Panc1 (cell line): ENCODE results near the gene RXFP2. TPM values are rescaled to one million over a fixed set of nuclear protein-coding genes. Genes with fewer than 3 reads are reported as not detected.

ENCODE experiments used
- ATAC-seq: fragments of 200-7000 bp; cut with Tn5 transposase; 2 replicates; pipeline ENCODE4 v1.9.1; 2020; ENCODE audit warnings: mild to moderate bottlenecking, moderate library complexity
- BruUV-seq: library from RNA; stranded (reverse); fragments of 400-500 nt; replicated peaks from 2 replicates; lab custom pipeline; 2021; lab: Mats Ljungman, UMichigan
- CTCF ChIA-PET: fragments of 300-600 bp; sonication (Branson Sonifier 250); formaldehyde crosslinking; loops from one replicate; lab custom pipeline; 2022; ENCODE audit warnings: antibody characterized with exemption; lab: Charles Lee
- POLR2A ChIA-PET: fragments of 300-600 bp; sonication (Branson Sonifier 250); formaldehyde crosslinking; loops from one replicate; lab custom pipeline; 2022; ENCODE audit warnings: antibody characterized with exemption; lab: Charles Lee
- DNase-seq: peaks from one replicate; pipeline ENCODE4 v3.0.0-alpha.2; 2010; ENCODE audit warnings: low read depth, low spot score
- H3K27ac ChIP-seq: 2 replicates; pipeline ENCODE4 v1.5.1; 2011; ENCODE audit warnings: mild to moderate bottlenecking, low read length, inconsistent platforms
- H3K27me3 ChIP-seq: fragments of 200-500 bp; sonication (Bioruptor generic); 2 replicates; pipeline ENCODE4 v1.6.0; 2014; ENCODE audit warnings: low read length, inconsistent platforms; ENCODE audit not compliant: control insufficient read depth, insufficient read depth
- H3K36me3 ChIP-seq: fragments of 200-500 bp; sonication (Bioruptor generic); 2 replicates; pipeline ENCODE4 v1.5.1; 2014; ENCODE audit warnings: inconsistent platforms, mild to moderate bottlenecking, low read length, moderate library complexity; ENCODE audit not compliant: control insufficient read depth, insufficient read depth
- H3K4me1 ChIP-seq: 2 replicates; pipeline ENCODE4 v1.5.1; 2011; ENCODE audit warnings: inconsistent platforms, mild to moderate bottlenecking, low read length, moderate library complexity; ENCODE audit not compliant: control insufficient read depth, insufficient read depth
- H3K4me3 ChIP-seq, 2 experiments: 2 replicates each; pipeline ENCODE4 v1.5.1; 2011 to 2012; ENCODE audit warnings: low read depth in 2 of 2, low read length in 2 of 2, mild to moderate bottlenecking in 2 of 2, inconsistent platforms in 1 of 2, moderate library complexity in 1 of 2
- H3K9me3 ChIP-seq: fragments of 200-500 bp; sonication (Bioruptor generic); 2 replicates; pipeline ENCODE4 v1.5.1; 2014; ENCODE audit warnings: low read depth, mild to moderate bottlenecking, inconsistent platforms, low read length, moderate library complexity; ENCODE audit not compliant: control insufficient read depth, insufficient read depth
- CTCF ChIP-seq: fragments of 450-650 bp; IDR thresholded peaks from 2 replicates; pipeline ENCODE4 v1.5.1; 2017; ENCODE audit warnings: mild to moderate bottlenecking
- POLR2AphosphoS5 ChIP-seq: IDR thresholded peaks from 2 replicates; pipeline ENCODE4 v1.6.1; 2012; ENCODE audit warnings: mild to moderate bottlenecking, low read depth, low read length, moderate library complexity
- SIN3A ChIP-seq: IDR thresholded peaks from 2 replicates; pipeline ENCODE4 v1.6.1; 2012; ENCODE audit warnings: low read depth, mild to moderate bottlenecking, low read length, moderate library complexity, borderline replicate concordance; ENCODE audit not compliant: insufficient read depth
- TCF7L2 ChIP-seq: IDR thresholded peaks from 2 replicates; pipeline ENCODE4 v1.6.1; 2011; ENCODE audit warnings: mild to moderate bottlenecking, low read depth, low read length, inconsistent platforms
- in situ Hi-C: cut with HindIII; loops from 2 replicates; pipeline ENCODE4 v1.10.0; 2016; ENCODE audit warnings: low sequenced_read_pairs, low pct_unique_long_range_greater_than_20kb
- intact Hi-C: fragments of 100-400 bp; cut with micrococcal nuclease; formaldehyde crosslinking; loops from one replicate; pipeline ENCODE4 v1.10.0; 2022; ENCODE audit not compliant: unreplicated experiment
- total RNA-seq: library from RNA; stranded (reverse); gene quantifications from one replicate; pipeline ENCODE4 v1.2.1, GENCODE V29; 2021; ENCODE audit not compliant: unreplicated experiment
- TF ChIP-seq, protein P1 (sequence below), 2 experiments: IDR thresholded peaks; 2 replicates each; pipeline ENCODE4 v1.6.1; 2011 to 2012; ENCODE audit warnings: low read depth in 2 of 2, control low read depth in 1 of 2, low read length in 1 of 2, mild to moderate bottlenecking in 1 of 2, moderate library complexity in 1 of 2; ENCODE audit not compliant: insufficient read depth in 1 of 2

The RXFP2 gene
- total RNA-seq, 1 experiment from 2014 or later, result not detected

GRCh38 chr13:31846182-31846938 is 107.0 kb downstream of the RXFP2 start:
- Histone ChIP-seq H3K27me3 (peaks cover 2% of the 10 kb centered on the region; the same call in 1 of the 2 replicates), H3K9me3 (no peaks in the 10 kb centered on the region), H3K4me1 (no peaks in the 10 kb centered on the region), H3K27ac (no peak overlapping the region), H3K4me3 (peak overlapping the region; percentile 49 to 53), H3K36me3 (no peaks in the 10 kb centered on the region)
- intact Hi-C loops (no loop called here), in situ Hi-C loops (no loop called here)
- TF ChIP-seq TCF7L2 (no peak), POLR2AphosphoS5 (no peak), SIN3A (no peak), CTCF (no peak)
- TF ChIP-seq, protein P1, sequence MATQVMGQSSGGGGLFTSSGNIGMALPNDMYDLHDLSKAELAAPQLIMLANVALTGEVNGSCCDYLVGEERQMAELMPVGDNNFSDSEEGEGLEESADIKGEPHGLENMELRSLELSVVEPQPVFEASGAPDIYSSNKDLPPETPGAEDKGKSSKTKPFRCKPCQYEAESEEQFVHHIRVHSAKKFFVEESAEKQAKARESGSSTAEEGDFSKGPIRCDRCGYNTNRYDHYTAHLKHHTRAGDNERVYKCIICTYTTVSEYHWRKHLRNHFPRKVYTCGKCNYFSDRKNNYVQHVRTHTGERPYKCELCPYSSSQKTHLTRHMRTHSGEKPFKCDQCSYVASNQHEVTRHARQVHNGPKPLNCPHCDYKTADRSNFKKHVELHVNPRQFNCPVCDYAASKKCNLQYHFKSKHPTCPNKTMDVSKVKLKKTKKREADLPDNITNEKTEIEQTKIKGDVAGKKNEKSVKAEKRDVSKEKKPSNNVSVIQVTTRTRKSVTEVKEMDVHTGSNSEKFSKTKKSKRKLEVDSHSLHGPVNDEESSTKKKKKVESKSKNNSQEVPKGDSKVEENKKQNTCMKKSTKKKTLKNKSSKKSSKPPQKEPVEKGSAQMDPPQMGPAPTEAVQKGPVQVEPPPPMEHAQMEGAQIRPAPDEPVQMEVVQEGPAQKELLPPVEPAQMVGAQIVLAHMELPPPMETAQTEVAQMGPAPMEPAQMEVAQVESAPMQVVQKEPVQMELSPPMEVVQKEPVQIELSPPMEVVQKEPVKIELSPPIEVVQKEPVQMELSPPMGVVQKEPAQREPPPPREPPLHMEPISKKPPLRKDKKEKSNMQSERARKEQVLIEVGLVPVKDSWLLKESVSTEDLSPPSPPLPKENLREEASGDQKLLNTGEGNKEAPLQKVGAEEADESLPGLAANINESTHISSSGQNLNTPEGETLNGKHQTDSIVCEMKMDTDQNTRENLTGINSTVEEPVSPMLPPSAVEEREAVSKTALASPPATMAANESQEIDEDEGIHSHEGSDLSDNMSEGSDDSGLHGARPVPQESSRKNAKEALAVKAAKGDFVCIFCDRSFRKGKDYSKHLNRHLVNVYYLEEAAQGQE (IDR thresholded peaks at IDR 0.05; ENCODE audit: insufficient read depth in 1 of 2, low read depth in 2 of 2, low read length in 1 of 2), result no peak
- ChIA-PET CTCF (no interaction called here), POLR2A (no interaction called here)
- ATAC-seq, result peak; percentile 100
- no peak for DNase-seq
- BruUV-seq, result no TSS peak

GRCh38 chr13:31846961-31847752 is 107.8 kb downstream of the RXFP2 start:
- H3K4me1 ChIP-seq, result no peaks in the 10 kb centered on the region
- peak overlapping the region; percentile 49 to 53 for H3K4me3 ChIP-seq
- ChIA-PET POLR2A (no interaction called here), CTCF (no interaction called here)
- H3K9me3 ChIP-seq, result no peaks in the 10 kb centered on the region
- in situ Hi-C loops (no loop called here), intact Hi-C loops (no loop called here)
- DNase-seq (no peak), ATAC-seq (peak; percentile 72)
- TF ChIP-seq POLR2AphosphoS5, result no peak
- no peak for TF ChIP-seq TCF7L2
- TF ChIP-seq SIN3A, result no peak
- no peaks in the 10 kb centered on the region for H3K36me3 ChIP-seq
- no peak overlapping the region for H3K27ac ChIP-seq
- H3K27me3 ChIP-seq, result peaks cover 2% of the 10 kb centered on the region; the same call in 1 of the 2 replicates
- no TSS peak for BruUV-seq
